GM23338 (cell line): ENCODE results near the gene CABP4.

Experiments used
- CREB1 ChIP-seq: fragments of 250-450 bp; sonication (Bioruptor Pico); IDR thresholded peaks from 2 replicates; pipeline ENCODE4 v1.5.0; 2020; ENCODE audit warnings: low read depth, mild to moderate bottlenecking, moderate library complexity
- EZH2 ChIP-seq: fragments of 200-600 bp; sonication (generic); IDR thresholded peaks from one replicate; pipeline ENCODE4 v1.8.0; 2017; ENCODE audit warnings: antibody characterized with exemption, mild to moderate bottlenecking, low read depth; ENCODE audit not compliant: unreplicated experiment
- EZH2phosphoT487 ChIP-seq: fragments of 200-600 bp; sonication (generic); IDR thresholded peaks from one replicate; pipeline ENCODE4 v1.8.1; 2018; ENCODE audit warnings: antibody characterized with exemption; ENCODE audit not compliant: unreplicated experiment
- JUNB ChIP-seq: IDR thresholded peaks from one replicate; pipeline ENCODE4 v1.6.1; 2016; ENCODE audit warnings: antibody characterized with exemption; ENCODE audit not compliant: unreplicated experiment
- NANOG ChIP-seq: IDR thresholded peaks from 2 replicates; pipeline ENCODE4 v1.6.1; 2016; ENCODE audit warnings: antibody characterized with exemption, borderline replicate concordance
- POLR2AphosphoS5 ChIP-seq: IDR thresholded peaks from 2 replicates; pipeline ENCODE4 v1.6.1; 2016; ENCODE audit warnings: antibody characterized with exemption, low read depth
- STAT1 ChIP-seq: IDR thresholded peaks from one replicate; pipeline ENCODE4 v1.6.1; 2016; ENCODE audit warnings: antibody characterized with exemption; ENCODE audit not compliant: unreplicated experiment
- ZNF114 ChIP-seq: fragments of 250-450 bp; sonication (Bioruptor Pico); IDR thresholded peaks from 2 replicates; pipeline ENCODE4 v1.5.0; 2020; ENCODE audit warnings: mild to moderate bottlenecking, moderate library complexity
- ZNF331 ChIP-seq: fragments of 250-450 bp; sonication (Bioruptor Pico); IDR thresholded peaks from 2 replicates; pipeline ENCODE4 v1.5.0; 2020; ENCODE audit warnings: low read depth, mild to moderate bottlenecking, moderate library complexity
- ZNF462 ChIP-seq: fragments of 250-450 bp; sonication (Bioruptor Pico); IDR thresholded peaks from 2 replicates; pipeline ENCODE4 v1.5.0; 2020; ENCODE audit warnings: mild to moderate bottlenecking, moderate library complexity
- TF ChIP-seq, protein P1 (sequence below), 2 experiments: fragments of 200-600 bp in 1 of 2; sonication (generic) in 1 of 2; conservative IDR thresholded peaks; 2 replicates each; pipeline versions ENCODE4 v1.5.1 to v1.6.1; 2016 to 2017; ENCODE audit warnings: antibody characterized with exemption in 2 of 2, low read depth in 2 of 2, mild to moderate bottlenecking in 2 of 2, moderate library complexity in 1 of 2
- TF ChIP-seq, protein P2 (sequence below): IDR thresholded peaks from one replicate; pipeline ENCODE4 v1.6.1; 2018; ENCODE audit warnings: antibody characterized with exemption; ENCODE audit not compliant: unreplicated experiment
- TF ChIP-seq, protein P3 (sequence below): IDR thresholded peaks from 2 replicates; pipeline ENCODE4 v1.6.1; 2016; ENCODE audit warnings: antibody characterized with exemption

GRCh38 chr11:67499808-67500483 is 44.8 kb downstream of the CABP4 start:
- TF ChIP-seq, protein P1, sequence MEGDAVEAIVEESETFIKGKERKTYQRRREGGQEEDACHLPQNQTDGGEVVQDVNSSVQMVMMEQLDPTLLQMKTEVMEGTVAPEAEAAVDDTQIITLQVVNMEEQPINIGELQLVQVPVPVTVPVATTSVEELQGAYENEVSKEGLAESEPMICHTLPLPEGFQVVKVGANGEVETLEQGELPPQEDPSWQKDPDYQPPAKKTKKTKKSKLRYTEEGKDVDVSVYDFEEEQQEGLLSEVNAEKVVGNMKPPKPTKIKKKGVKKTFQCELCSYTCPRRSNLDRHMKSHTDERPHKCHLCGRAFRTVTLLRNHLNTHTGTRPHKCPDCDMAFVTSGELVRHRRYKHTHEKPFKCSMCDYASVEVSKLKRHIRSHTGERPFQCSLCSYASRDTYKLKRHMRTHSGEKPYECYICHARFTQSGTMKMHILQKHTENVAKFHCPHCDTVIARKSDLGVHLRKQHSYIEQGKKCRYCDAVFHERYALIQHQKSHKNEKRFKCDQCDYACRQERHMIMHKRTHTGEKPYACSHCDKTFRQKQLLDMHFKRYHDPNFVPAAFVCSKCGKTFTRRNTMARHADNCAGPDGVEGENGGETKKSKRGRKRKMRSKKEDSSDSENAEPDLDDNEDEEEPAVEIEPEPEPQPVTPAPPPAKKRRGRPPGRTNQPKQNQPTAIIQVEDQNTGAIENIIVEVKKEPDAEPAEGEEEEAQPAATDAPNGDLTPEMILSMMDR (conservative IDR thresholded peaks at IDR 0.05; ENCODE audit: low read depth in 2 of 2) = no peak
- TF ChIP-seq, protein P2, sequence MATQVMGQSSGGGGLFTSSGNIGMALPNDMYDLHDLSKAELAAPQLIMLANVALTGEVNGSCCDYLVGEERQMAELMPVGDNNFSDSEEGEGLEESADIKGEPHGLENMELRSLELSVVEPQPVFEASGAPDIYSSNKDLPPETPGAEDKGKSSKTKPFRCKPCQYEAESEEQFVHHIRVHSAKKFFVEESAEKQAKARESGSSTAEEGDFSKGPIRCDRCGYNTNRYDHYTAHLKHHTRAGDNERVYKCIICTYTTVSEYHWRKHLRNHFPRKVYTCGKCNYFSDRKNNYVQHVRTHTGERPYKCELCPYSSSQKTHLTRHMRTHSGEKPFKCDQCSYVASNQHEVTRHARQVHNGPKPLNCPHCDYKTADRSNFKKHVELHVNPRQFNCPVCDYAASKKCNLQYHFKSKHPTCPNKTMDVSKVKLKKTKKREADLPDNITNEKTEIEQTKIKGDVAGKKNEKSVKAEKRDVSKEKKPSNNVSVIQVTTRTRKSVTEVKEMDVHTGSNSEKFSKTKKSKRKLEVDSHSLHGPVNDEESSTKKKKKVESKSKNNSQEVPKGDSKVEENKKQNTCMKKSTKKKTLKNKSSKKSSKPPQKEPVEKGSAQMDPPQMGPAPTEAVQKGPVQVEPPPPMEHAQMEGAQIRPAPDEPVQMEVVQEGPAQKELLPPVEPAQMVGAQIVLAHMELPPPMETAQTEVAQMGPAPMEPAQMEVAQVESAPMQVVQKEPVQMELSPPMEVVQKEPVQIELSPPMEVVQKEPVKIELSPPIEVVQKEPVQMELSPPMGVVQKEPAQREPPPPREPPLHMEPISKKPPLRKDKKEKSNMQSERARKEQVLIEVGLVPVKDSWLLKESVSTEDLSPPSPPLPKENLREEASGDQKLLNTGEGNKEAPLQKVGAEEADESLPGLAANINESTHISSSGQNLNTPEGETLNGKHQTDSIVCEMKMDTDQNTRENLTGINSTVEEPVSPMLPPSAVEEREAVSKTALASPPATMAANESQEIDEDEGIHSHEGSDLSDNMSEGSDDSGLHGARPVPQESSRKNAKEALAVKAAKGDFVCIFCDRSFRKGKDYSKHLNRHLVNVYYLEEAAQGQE = no peak
- TF ChIP-seq EZH2 = no peak
- TF ChIP-seq, protein P3, sequence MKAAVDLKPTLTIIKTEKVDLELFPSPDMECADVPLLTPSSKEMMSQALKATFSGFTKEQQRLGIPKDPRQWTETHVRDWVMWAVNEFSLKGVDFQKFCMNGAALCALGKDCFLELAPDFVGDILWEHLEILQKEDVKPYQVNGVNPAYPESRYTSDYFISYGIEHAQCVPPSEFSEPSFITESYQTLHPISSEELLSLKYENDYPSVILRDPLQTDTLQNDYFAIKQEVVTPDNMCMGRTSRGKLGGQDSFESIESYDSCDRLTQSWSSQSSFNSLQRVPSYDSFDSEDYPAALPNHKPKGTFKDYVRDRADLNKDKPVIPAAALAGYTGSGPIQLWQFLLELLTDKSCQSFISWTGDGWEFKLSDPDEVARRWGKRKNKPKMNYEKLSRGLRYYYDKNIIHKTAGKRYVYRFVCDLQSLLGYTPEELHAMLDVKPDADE = no peak
- TF ChIP-seq POLR2AphosphoS5 = no peak
- TF ChIP-seq EZH2phosphoT487 = no peak
- TF ChIP-seq NANOG = no peak
- no peak for TF ChIP-seq CREB1 (CRISPR knock-in tag)
- TF ChIP-seq JUNB = no peak
- TF ChIP-seq ZNF331 (CRISPR knock-in tag) = no peak
- no peak for TF ChIP-seq STAT1
- TF ChIP-seq ZNF114 (CRISPR knock-in tag) = no peak
- no peak for TF ChIP-seq ZNF462 (CRISPR knock-in tag)
